ENCODE results near the gene CACNA2D3. TPM values are rescaled to one million over a fixed set of nuclear protein-coding genes. Genes with fewer than 3 reads are reported as not detected.

CACNA2D3 gene
- total and polyA plus RNA-seq, 4 donors: 0.38 to 2.5 (median 1.1) TPM

DNA sequence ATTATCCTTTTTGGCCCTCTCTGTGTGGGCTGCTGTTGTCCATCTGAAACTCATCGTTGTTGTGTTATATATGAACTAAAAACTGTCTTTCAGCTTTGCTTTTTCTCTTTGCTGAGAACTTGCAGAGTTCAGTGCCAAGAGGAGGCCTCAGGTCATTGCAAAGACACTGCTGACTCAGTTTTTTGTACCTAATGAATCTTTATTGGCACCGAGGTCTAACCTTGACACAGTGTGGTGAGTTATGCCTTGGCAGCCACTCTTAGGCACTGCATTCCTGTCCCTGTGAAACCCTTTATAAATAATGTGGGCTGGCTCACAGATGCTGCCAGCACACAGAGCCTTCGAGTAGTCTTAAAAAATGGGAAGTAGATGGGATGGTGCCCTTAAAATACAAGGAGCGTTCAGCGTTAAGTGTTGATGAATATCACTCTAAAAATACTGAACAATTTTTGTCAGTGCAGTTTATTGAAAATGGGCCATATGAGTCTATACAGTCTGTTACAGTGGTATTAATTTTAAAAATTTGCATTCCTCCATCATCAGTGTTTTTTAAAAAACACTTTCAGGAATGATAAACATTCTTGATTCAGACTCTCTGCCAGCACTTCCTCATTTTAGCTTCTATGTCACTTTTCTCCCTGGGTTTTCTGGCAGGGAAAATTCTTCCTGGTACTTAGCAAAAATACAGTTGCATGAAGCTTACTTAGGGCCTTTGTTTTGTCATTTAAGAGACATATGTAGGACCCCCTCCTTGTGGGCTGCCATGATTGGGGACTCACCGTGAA is 234.1 kb downstream of the CACNA2D3 start:
- Histone ChIP-seq H3K27me3 (ENCODE audit: control insufficient read depth in 3 of 3, insufficient read depth in 3 of 3, low read length in 2 of 3) (no peaks in the 10 kb centered on the region), H3K4me1 (ENCODE audit: control insufficient read depth in 5 of 5, insufficient read depth in 5 of 5, low read length in 5 of 5) (peaks cover 3 to 62% (median 27%) of the 10 kb centered on the region in 5 donors), H3K27ac (ENCODE audit: low read depth in 1 of 2, low read length in 1 of 2) (no peak overlapping the region), H3K36me3 (ENCODE audit: control insufficient read depth in 4 of 4, insufficient read depth in 4 of 4, low read length in 4 of 4) (no peaks in the 10 kb centered on the region), H3K9me3 (ENCODE audit: control insufficient read depth in 4 of 4, insufficient read depth in 3 of 4, low read length in 3 of 4) (peaks cover 0 to 2% (median 0%) of the 10 kb centered on the region in 4 donors), H3K4me3 (no peak overlapping the region), H3K9ac (ENCODE audit: insufficient read depth in 1 of 2, low read length in 2 of 2) (no peak overlapping the region)
- DNase-seq (peak; percentile 69 to 84 (median 83)), ATAC-seq (ENCODE audit: insufficient read depth, low FRiP score) (no peak)
- WGBS, 2 donors: 24 to 41% methylated on average over 6 of the region's 6 CpGs
- TF ChIP-seq, protein P1, sequence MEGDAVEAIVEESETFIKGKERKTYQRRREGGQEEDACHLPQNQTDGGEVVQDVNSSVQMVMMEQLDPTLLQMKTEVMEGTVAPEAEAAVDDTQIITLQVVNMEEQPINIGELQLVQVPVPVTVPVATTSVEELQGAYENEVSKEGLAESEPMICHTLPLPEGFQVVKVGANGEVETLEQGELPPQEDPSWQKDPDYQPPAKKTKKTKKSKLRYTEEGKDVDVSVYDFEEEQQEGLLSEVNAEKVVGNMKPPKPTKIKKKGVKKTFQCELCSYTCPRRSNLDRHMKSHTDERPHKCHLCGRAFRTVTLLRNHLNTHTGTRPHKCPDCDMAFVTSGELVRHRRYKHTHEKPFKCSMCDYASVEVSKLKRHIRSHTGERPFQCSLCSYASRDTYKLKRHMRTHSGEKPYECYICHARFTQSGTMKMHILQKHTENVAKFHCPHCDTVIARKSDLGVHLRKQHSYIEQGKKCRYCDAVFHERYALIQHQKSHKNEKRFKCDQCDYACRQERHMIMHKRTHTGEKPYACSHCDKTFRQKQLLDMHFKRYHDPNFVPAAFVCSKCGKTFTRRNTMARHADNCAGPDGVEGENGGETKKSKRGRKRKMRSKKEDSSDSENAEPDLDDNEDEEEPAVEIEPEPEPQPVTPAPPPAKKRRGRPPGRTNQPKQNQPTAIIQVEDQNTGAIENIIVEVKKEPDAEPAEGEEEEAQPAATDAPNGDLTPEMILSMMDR (IDR thresholded peaks at IDR 0.05; ENCODE audit: control extremely low read depth, extremely low read depth): no peak

DNA sequence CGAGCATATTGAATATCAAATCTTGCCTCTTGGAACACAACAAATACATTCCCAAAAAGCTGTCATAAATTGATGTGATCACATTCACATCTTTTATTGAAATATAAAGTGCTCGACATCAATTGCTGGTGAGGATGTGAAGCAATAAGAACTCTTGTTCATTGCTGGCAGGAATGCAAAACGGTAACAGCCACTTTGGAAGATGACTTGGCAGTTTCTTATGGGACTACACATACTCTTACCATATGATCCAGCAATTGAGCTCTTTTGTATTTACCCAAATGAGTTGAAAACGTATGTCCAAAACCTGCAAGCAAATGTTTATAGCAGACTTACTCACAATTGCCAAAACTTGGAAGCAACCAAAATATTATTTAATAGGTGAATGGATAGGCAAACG is 234.9 kb downstream of the CACNA2D3 start:
- peaks cover 3 to 63% (median 27%) of the 10 kb centered on the region in 5 donors for H3K4me1 ChIP-seq (ENCODE audit: control insufficient read depth in 5 of 5, insufficient read depth in 5 of 5, low read length in 5 of 5)
- TF ChIP-seq, protein P1 (IDR thresholded peaks at IDR 0.05; ENCODE audit: control extremely low read depth, extremely low read depth): no peak
- no peak overlapping the region for H3K4me3 ChIP-seq
- no peak for ATAC-seq (ENCODE audit: insufficient read depth, low FRiP score)
- no peaks in the 10 kb centered on the region for H3K36me3 ChIP-seq (ENCODE audit: control insufficient read depth in 4 of 4, insufficient read depth in 4 of 4, low read length in 4 of 4)
- no peaks in the 10 kb centered on the region for H3K27me3 ChIP-seq (ENCODE audit: control insufficient read depth in 3 of 3, insufficient read depth in 3 of 3, low read length in 2 of 3)
- H3K27ac ChIP-seq (ENCODE audit: low read depth in 1 of 2, low read length in 1 of 2): no peak overlapping the region
- DNase-seq: peak in 2 of 3 donors; percentile 53 to 60
- peaks cover 0 to 2% (median 0%) of the 10 kb centered on the region in 4 donors for H3K9me3 ChIP-seq (ENCODE audit: control insufficient read depth in 4 of 4, insufficient read depth in 3 of 4, low read length in 3 of 4)
- H3K9ac ChIP-seq (ENCODE audit: insufficient read depth in 1 of 2, low read length in 2 of 2): no peak overlapping the region
- WGBS, 2 donors: 45 to 52% methylated on average over 5 of the region's 5 CpGs

DNA sequence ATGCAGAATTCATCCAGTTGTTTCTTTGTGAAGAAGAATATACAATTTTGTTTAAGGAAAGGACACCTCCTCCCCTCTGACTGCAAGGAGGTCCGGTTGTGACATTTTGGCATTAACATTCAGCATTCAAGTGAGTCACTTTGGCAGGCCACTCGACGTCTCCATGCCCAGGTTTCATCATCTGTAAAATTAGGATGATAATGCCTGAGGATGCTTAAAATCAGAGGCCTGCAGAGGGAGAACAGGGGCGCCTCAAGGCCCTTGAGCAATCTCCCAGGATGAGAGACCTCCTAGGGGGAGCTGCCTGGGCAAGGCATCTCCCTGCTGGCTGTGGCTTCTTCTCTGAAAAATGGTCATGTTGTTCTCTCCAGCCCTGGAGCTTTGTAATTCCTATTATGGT is 236.0 kb downstream of the CACNA2D3 start:
- DNase-seq (no peak), ATAC-seq (ENCODE audit: insufficient read depth, low FRiP score) (peak; percentile 28)
- Histone ChIP-seq H3K4me1 (ENCODE audit: control insufficient read depth in 5 of 5, insufficient read depth in 5 of 5, low read length in 5 of 5) (peaks cover 3 to 60% (median 27%) of the 10 kb centered on the region in 5 donors), H3K36me3 (ENCODE audit: control insufficient read depth in 4 of 4, insufficient read depth in 4 of 4, low read length in 4 of 4) (no peaks in the 10 kb centered on the region), H3K9me3 (ENCODE audit: control insufficient read depth in 4 of 4, insufficient read depth in 3 of 4, low read length in 3 of 4) (peaks cover 0 to 2% (median 0%) of the 10 kb centered on the region in 4 donors), H3K9ac (ENCODE audit: insufficient read depth in 1 of 2, low read length in 2 of 2) (no peak overlapping the region), H3K27ac (ENCODE audit: low read depth in 1 of 2, low read length in 1 of 2) (no peak overlapping the region), H3K27me3 (ENCODE audit: control insufficient read depth in 3 of 3, insufficient read depth in 3 of 3, low read length in 2 of 3) (no peaks in the 10 kb centered on the region), H3K4me3 (no peak overlapping the region)
- TF ChIP-seq, protein P1 (IDR thresholded peaks at IDR 0.05; ENCODE audit: control extremely low read depth, extremely low read depth): no peak
- WGBS, 2 donors: 55 to 65% methylated on average over 4 of the region's 4 CpGs
